GM19328 (cell line): ENCODE results near the gene ZNF236.

Source experiments
- ATAC-seq: cut with Tn5 transposase; IDR thresholded peaks from one replicate; pipeline ENCODE4 v1.9.1; 2021; ENCODE audit warnings: mild to moderate bottlenecking, moderate library complexity; ENCODE audit not compliant: unreplicated experiment

Gene ZNF236

GRCh38 chr18:76897257-76897656 is 74.9 kb downstream of the ZNF236 start:
- no peak for ATAC-seq

DNA sequence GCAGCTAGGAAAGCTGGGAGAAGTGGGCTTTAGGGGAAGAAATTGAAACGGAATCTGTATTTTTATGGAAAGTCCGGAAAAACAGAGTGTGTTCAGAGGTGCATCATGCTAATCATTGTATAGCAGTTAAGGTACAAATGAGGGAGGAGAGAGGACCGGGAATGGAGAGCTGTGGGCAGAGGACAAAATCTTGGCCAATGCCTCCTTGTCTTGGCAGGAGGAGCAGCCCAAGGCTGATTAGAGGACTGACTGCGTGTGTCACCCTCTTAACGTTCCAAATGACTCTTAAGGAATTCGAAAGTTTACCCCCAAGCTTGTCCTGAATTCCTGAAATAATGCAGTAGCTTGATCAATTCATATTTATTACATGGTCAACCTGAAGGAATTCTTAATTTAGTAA is 81.0 kb downstream of the ZNF236 start:
- ATAC-seq: no peak

DNA sequence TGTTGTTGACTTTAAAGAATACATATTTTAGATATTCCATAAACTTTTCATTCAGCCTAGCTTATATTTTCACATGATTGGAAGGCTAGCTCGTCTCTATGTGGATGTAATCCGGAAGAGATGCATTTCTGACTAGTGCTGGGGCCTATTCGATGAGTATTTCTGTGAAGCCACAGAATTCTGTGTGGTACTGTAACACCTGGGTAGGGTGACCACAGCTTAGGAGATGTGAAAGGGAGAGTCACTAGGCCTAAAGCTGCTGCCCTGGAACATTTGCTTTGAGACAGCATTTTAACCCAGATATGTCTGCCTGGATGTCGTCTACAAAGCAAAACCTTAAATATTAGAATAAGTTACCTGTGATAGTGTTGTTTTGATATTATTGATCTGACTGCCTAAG is 83.5 kb downstream of the ZNF236 start:
- no peak for ATAC-seq

GRCh38 chr18:76908277-76908676 is 85.9 kb downstream of the ZNF236 start:
- no peak for ATAC-seq

DNA sequence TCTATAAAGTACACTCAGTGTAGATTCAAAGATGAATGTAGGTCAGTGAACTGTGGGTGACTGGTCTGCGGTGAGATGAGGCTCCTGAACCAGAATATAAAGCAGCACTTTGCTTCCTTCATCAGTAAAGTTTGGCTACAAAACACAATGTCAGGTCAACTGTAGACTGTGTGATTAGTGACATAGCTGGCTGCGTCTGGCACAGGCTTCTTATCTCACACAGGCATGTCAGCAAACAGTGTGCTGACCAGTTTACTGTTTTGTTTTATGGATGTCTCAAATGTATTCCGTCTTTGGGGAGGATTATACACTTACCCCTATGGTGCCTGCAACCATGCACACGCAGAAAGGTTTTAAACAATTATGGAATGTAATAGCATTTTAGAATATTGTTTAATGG is 87.1 kb downstream of the ZNF236 start:
- no peak for ATAC-seq

- ATAC-seq: no peak
Observed at GRCh38 chr18:76911440-76911839, 89.1 kb downstream of the ZNF236 start.

DNA sequence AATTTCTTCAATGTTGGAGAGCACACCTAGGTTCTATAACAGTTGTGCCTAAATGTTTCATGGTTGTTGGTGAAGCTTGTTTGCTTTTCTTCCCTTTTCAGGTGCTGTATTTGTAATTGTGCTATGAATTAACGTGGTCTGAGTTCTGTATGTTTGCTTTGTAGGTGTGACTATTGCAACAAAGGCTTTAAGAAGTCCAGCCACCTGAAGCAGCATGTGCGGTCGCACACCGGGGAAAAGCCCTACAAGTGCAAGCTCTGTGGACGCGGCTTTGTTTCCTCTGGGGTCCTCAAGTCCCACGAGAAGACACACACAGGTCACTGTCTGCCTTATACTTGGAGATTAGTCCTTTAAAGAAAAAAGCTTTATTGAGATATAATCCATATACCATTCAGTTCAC is 91.2 kb downstream of the ZNF236 start:
- no peak for ATAC-seq

DNA sequence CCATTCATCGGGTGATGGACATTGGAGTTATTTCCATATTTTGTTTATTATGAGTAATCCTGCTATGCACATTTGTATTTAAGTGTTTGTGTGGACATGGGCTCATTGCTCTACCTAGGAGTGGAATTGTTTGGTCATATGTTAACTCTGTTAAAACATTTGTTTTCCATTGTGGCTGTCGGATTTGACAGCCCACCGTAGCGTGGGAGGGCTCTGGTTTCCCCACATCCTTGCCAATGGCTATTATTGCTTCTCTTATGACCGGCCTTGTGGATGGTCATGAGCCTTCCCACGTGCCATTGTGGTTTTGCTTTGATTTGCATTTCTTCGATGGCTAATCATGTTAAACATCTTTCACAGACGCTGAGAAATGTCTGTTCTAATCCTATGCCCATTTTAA is 92.0 kb downstream of the ZNF236 start:
- peak; percentile 57 for ATAC-seq

- ATAC-seq: no peak
Observed at GRCh38 chr18:76914796-76915195, 92.4 kb downstream of the ZNF236 start.

DNA sequence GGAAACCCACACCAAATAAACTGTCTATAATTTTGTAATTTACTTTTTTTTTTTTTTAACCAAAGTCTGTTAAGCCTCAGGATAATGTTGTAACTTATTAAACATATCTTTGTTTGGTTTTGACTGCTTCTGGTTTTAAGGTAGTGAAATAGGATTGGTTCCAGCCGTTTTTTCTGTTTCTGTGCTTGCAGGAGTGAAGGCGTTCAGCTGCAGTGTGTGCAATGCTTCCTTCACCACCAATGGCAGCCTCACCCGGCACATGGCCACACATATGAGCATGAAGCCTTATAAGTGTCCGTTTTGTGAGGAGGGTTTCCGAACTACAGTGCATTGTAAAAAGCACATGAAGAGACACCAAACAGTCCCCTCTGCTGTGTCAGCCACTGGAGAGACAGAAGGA is 93.1 kb downstream of the ZNF236 start:
- no peak for ATAC-seq

GRCh38 chr18:76920974-76921373 is 98.6 kb downstream of the ZNF236 start:
- ATAC-seq: no peak

GRCh38 chr18:76922107-76922506 is 99.8 kb downstream of the ZNF236 start:
- ATAC-seq: peak; percentile 95

DNA sequence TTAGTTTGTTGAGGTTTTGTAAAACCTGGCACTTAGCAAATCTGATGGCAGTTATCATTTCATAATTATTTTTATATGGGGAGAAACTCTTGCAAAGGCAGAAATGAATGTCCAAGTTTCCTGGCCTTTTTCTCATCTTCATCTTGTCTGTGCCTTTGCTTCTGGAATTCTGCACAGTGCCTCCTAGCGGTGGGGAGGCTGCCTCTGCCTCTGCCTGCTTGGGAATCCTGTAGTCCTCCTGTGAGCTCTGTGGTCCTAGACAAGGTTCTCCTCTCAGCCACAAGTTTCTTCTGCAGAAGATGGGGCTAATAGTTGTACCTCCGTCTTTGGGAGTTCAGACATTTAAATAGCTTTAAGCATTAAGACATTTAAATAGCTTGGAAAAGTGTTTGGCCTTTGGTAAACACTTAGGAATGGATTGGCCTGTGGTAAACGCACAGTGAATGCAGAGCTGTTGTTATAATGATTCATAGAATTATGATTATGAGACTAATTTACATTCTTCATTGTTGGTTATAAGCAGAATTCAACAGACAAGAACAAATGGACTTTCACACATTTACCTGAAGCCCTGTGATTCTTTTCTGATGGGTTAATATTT is 101.2 kb downstream of the ZNF236 start:
- ATAC-seq: no peak

DNA sequence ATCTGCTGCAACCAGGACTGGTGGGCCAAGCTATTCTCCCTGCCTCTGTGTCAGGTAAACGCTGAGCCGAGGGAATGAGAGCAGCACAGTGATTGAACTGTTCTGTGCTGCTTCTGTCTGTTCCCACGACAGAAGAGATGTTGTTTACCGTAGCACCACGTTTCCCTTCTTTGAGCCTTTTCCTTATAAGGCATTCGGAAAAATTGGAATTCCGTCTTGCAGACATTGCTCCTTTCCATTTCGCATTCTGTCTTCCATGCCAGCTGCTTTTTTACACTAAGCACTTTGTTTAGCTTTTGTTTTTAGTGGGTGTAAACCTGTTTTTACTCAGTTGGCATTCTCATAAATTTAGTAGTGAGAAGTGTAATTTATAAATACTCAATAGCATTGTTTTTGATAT is 103.1 kb downstream of the ZNF236 start:
- no peak for ATAC-seq

DNA sequence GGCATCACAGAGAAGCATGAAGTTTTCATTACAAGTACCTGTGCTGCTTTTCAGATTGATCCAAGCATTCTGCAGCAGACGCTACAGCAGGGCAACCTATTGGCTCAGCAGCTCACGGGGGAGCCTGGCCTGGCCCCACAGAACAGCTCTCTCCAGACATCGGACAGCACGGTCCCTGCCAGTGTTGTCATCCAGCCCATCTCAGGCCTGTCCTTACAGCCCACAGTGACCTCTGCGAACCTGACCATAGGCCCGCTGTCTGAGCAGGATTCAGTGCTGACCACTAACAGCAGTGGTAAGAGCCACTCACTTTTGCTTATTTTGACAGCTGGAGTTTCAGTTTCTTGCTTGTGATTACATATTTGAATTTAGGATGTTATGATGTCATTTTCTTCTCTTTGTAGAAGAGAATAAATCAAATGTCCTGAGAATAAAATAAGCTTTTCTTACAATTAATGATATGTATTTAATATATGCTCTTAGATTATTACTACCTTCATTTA is 104.9 kb downstream of the ZNF236 start:
- no peak for ATAC-seq

GRCh38 chr18:76928179-76928868 is 106.0 kb downstream of the ZNF236 start:
- no peak for ATAC-seq

DNA sequence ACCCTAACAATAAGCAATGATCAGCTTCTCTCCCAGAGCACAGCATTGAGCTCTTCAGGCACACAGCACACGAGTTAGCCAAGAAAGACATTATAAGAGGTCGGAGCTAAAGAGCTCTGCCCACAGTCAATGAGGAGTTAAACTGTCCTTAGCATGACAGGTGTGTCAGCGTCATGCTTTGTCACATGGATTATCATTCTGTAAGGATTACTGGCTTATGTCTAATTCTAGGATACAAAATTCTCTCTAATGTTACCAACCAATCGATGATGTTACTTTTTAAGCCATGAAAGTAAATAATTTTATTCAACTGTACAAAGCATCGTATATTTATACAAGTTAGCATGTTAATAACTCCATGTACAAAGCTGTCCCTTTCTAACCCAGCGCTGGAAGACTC is 108.8 kb downstream of the ZNF236 start:
- ATAC-seq: no peak

- ATAC-seq: no peak
Observed at GRCh38 chr18:76932026-76932819, 109.9 kb downstream of the ZNF236 start.

DNA sequence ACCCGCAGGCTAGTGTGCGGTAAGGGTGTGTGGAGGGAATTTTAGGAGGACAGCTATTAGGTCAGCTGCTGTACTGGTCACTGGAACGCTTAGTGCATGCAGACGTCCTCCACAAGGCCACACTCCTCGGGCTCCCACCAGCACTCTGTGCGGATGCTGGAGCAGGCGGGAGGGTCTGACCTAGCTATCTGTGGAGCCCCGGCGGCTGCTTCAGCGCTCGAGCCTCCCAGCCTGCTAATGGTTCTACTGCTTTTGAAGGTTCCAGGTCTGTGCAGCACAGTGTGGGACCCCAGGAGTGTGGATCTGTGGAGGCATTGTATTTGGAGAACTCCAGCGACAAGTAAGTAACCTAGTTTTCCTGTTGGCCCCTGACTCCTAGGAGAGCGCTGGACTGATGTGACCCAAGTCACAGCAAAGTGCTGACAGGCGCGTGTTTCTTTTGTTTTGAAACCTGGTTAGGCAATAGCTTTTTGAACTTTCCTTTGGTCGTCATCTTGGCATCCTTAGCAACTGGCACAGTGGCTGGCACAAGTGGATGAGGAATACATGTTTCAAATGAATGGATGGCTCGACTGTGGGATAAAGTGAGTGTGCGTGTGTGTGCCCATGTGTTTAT is 113.5 kb downstream of the ZNF236 start:
- no peak for ATAC-seq

GRCh38 chr18:76936877-76937276 is 114.5 kb downstream of the ZNF236 start:
- ATAC-seq: no peak

GRCh38 chr18:76937597-76937996 is 115.2 kb downstream of the ZNF236 start:
- ATAC-seq: no peak
